Hepatocyte (in vitro differentiated cells): ENCODE results near the gene UBTD1.

Source experiments
- CTCF ChIP-seq: fragments of 200-600 bp; sonication (generic); IDR thresholded peaks from 2 replicates; pipeline ENCODE4 v1.5.1; 2016; ENCODE audit warnings: antibody characterized with exemption, mild to moderate bottlenecking; ENCODE audit not compliant: poor library complexity
- EZH2 ChIP-seq: fragments of 200-600 bp; sonication (generic); IDR thresholded peaks from 2 replicates; pipeline ENCODE4 v1.6.1; 2016; ENCODE audit warnings: antibody characterized with exemption, mild to moderate bottlenecking, borderline replicate concordance
- EZH2phosphoT487 ChIP-seq: fragments of 200-600 bp; sonication (generic); IDR thresholded peaks from one replicate; pipeline ENCODE4 v1.6.1; 2018; ENCODE audit warnings: antibody characterized with exemption, mild to moderate bottlenecking, low read depth, moderate library complexity; ENCODE audit not compliant: unreplicated experiment, severe bottlenecking

- TF ChIP-seq CTCF (no peak), EZH2 (no peak), EZH2phosphoT487 (no peak)
Observed at GRCh38 chr10:97574374-97575126, 75.8 kb downstream of the UBTD1 start.
